Activated B cell treated with CpG ODN at 0.5 μM for 24 hours (primary cell): ENCODE measurements around the gene MAU2. TPM values are rescaled to one million over a fixed set of nuclear protein-coding genes. Genes with fewer than 3 reads are reported as not detected.
"Not testable (repeated sequence)": the region's sequence is repeated elsewhere in the genome, so short reads cannot be mapped to it uniquely, and the experiment has no call there.

Source experiments
- ATAC-seq: fragments of 200-7000 bp; cut with Tn5 transposase; one replicate; pipeline ENCODE4 v1.10.0; 2021; ENCODE audit warnings: low read depth, mild to moderate bottlenecking, moderate library complexity
- CTCF ChIA-PET: fragments of 350-600 bp; sonication (Branson Sonifier 250); formaldehyde crosslinking; loops from one replicate; lab custom pipeline; 2021; ENCODE audit warnings: antibody characterized with exemption; lab: Charles Lee
- POLR2A ChIA-PET: fragments of 350-600 bp; sonication (Branson Sonifier 250); formaldehyde crosslinking; loops from one replicate; lab custom pipeline; 2021; ENCODE audit warnings: antibody characterized with exemption; lab: Charles Lee
- DNase-seq: peaks from one replicate; pipeline ENCODE4 v3.0.0; 2022
- H3K27ac Mint-ChIP-seq: one replicate; pipeline ENCODE4 v1.8.0; 2020; ENCODE audit warnings: mixed read lengths
- H3K27me3 Mint-ChIP-seq: one replicate; pipeline ENCODE4 v1.8.0; 2021; ENCODE audit warnings: mixed read lengths
- H3K36me3 Mint-ChIP-seq: one replicate; pipeline ENCODE4 v1.8.0; 2021; ENCODE audit warnings: low read depth, mixed read lengths
- H3K4me1 Mint-ChIP-seq: one replicate; pipeline ENCODE4 v1.8.0; 2021; ENCODE audit warnings: mixed read lengths
- H3K4me3 Mint-ChIP-seq: one replicate; pipeline ENCODE4 v1.8.0; 2020; ENCODE audit warnings: mild to moderate bottlenecking, mixed read lengths
- H3K9me3 Mint-ChIP-seq: one replicate; pipeline ENCODE4 v1.8.0; 2020; ENCODE audit warnings: mixed read lengths
- intact Hi-C: fragments of 100-400 bp; cut with micrococcal nuclease; formaldehyde crosslinking; loops from one replicate; pipeline ENCODE4 v1.15.1; 2024
- total RNA-seq: library from RNA; stranded (reverse); gene quantifications from 2 replicates; pipeline ENCODE4 v1.2.3, GENCODE V29; 2022
- TF ChIP-seq, protein P1 (sequence below): fragments of 200-600 bp; IDR thresholded peaks from one replicate; pipeline ENCODE4 v1.8.0; 2022; ENCODE audit warnings: antibody characterized with exemption, mild to moderate bottlenecking

MAU2 gene
- total RNA-seq, 1 donor from 2014 or later: 126 TPM

GRCh38 chr19:19368087-19368486, 47.5 kb downstream of the MAU2 start:
- intact Hi-C loops: no loop called here
- Mint-ChIP-seq H3K4me3 (no peak overlapping the region), H3K36me3 (no peaks in the 10 kb centered on the region), H3K4me1 (peaks cover 23% of the 10 kb centered on the region), H3K9me3 (no peaks in the 10 kb centered on the region), H3K27me3 (no peaks in the 10 kb centered on the region), H3K27ac (no peak overlapping the region)
- ChIA-PET CTCF (interaction anchor here (4.7 to 8.1 kb wide), 2 partner anchors 38 to 122 kb away, joined by 35 to 140 read pairs; partner anchors contain the start of gene GATAD2A), POLR2A (interaction anchor here (0.8 kb wide), 1 partner anchor 122 kb away, joined by 4 read pairs; no protein-coding TSS in a partner anchor)
- DNase-seq (no peak), ATAC-seq (no peak)
- TF ChIP-seq, protein P1, sequence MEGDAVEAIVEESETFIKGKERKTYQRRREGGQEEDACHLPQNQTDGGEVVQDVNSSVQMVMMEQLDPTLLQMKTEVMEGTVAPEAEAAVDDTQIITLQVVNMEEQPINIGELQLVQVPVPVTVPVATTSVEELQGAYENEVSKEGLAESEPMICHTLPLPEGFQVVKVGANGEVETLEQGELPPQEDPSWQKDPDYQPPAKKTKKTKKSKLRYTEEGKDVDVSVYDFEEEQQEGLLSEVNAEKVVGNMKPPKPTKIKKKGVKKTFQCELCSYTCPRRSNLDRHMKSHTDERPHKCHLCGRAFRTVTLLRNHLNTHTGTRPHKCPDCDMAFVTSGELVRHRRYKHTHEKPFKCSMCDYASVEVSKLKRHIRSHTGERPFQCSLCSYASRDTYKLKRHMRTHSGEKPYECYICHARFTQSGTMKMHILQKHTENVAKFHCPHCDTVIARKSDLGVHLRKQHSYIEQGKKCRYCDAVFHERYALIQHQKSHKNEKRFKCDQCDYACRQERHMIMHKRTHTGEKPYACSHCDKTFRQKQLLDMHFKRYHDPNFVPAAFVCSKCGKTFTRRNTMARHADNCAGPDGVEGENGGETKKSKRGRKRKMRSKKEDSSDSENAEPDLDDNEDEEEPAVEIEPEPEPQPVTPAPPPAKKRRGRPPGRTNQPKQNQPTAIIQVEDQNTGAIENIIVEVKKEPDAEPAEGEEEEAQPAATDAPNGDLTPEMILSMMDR: no peak

GRCh38 chr19:19371059-19371458, 50.4 kb downstream of the MAU2 start:
- TF ChIP-seq, protein P1: no peak
- H3K36me3 Mint-ChIP-seq: no peaks in the 10 kb centered on the region
- intact Hi-C loops: no loop called here
- no peaks in the 10 kb centered on the region for H3K27me3 Mint-ChIP-seq
- ATAC-seq (no peak), DNase-seq (no peak)
- H3K4me3 Mint-ChIP-seq: no peak overlapping the region
- no peak overlapping the region for H3K27ac Mint-ChIP-seq
- POLR2A ChIA-PET: no interaction called here
- peaks cover 17% of the 10 kb centered on the region for H3K4me1 Mint-ChIP-seq
- CTCF ChIA-PET: interaction anchor here (8.1 kb wide), 1 partner anchor 119 kb away, joined by 140 read pairs; no protein-coding TSS in a partner anchor
- no peaks in the 10 kb centered on the region for H3K9me3 Mint-ChIP-seq

- Mint-ChIP-seq H3K9me3 (no peaks in the 10 kb centered on the region), H3K27me3 (no peaks in the 10 kb centered on the region), H3K4me3 (peak overlapping the region; percentile 69), H3K27ac (peak overlapping the region; percentile 94), H3K4me1 (peaks cover 12% of the 10 kb centered on the region), H3K36me3 (no peaks in the 10 kb centered on the region)
- ATAC-seq (peak; percentile 98), DNase-seq (no peak)
- POLR2A ChIA-PET: interaction anchor here (0.6 to 2.9 kb wide), 10 partner anchors 8 to 143 kb away, joined by 3 to 18 read pairs (median 6); partner anchors contain the start of genes GATAD2A, NDUFA13 and TSSK6
- CTCF ChIA-PET: interaction anchor here (0.9 to 1.6 kb wide), 7 partner anchors 8 to 118 kb away, joined by 3 to 14 read pairs (median 4); partner anchors contain the start of gene GATAD2A
- TF ChIP-seq, protein P1: no peak
- intact Hi-C loops: loop anchor here (1.0 kb wide), 1 partner anchor 12 kb away; no protein-coding TSS in a partner anchor
These were observed 52.2 kb downstream of the MAU2 start for GRCh38 chr19:19372656-19373416.

- ATAC-seq (no peak), DNase-seq (no peak)
- TF ChIP-seq, protein P1: no peak
- Mint-ChIP-seq H3K36me3 (no peaks in the 10 kb centered on the region), H3K9me3 (no peaks in the 10 kb centered on the region), H3K27me3 (no peaks in the 10 kb centered on the region), H3K4me1 (peaks cover 6% of the 10 kb centered on the region), H3K4me3 (no peak overlapping the region), H3K27ac (no peak overlapping the region)
- CTCF ChIA-PET: interaction anchor here (2.0 kb wide), 1 partner anchor 111 kb away, joined by 6 read pairs; no protein-coding TSS in a partner anchor
- POLR2A ChIA-PET: interaction anchor here (0.7 kb wide), 1 partner anchor 28 kb away, joined by 5 read pairs; no protein-coding TSS in a partner anchor
- intact Hi-C loops: no loop called here
These were observed 58.9 kb downstream of the MAU2 start for GRCh38 chr19:19379527-19379926.

DNA sequence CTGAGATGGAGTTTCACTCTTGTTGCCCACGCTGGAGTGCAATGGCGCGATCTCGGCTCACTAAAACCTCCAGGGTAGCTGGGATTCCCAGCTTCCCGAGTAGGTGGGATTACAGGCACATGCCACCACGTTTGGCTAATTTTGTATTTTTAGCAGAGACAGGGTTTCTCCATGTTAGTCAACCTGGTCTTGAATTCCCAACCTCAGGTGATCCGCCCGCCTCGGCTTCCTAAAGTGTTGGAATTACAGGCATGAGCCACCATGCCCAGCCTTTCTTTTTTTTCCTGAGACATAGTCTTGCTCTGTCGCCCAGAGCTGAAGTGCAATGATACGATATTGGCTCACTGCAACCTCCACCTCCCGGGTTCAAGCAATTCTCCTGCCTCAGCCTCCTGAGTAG, 59.7 kb downstream of the MAU2 start:
- CTCF ChIA-PET, H3K27ac Mint-ChIP-seq, H3K27me3 Mint-ChIP-seq, H3K4me1 Mint-ChIP-seq, H3K36me3 Mint-ChIP-seq, H3K4me3 Mint-ChIP-seq, H3K9me3 Mint-ChIP-seq, DNase-seq, ATAC-seq: not testable (repeated sequence)
- POLR2A ChIA-PET: interaction anchor here (0.8 kb wide), 1 partner anchor 7 kb away, joined by 3 read pairs; no protein-coding TSS in a partner anchor
- intact Hi-C loops: loop anchor here (10.0 kb wide), 1 partner anchor 234 kb away; the partner anchor contains the start of gene PBX4
